C4-2B (cell line): ENCODE measurements around the gene ACCS.

Experiments
- CTCF ChIP-seq: fragments of 450-650 bp; conservative IDR thresholded peaks from 2 replicates; pipeline ENCODE4 v1.5.1; 2017; ENCODE audit warnings: mild to moderate bottlenecking
- ZFX ChIP-seq: fragments of 450-650 bp; IDR thresholded peaks from 2 replicates; pipeline ENCODE4 v1.6.1; 2017

DNA sequence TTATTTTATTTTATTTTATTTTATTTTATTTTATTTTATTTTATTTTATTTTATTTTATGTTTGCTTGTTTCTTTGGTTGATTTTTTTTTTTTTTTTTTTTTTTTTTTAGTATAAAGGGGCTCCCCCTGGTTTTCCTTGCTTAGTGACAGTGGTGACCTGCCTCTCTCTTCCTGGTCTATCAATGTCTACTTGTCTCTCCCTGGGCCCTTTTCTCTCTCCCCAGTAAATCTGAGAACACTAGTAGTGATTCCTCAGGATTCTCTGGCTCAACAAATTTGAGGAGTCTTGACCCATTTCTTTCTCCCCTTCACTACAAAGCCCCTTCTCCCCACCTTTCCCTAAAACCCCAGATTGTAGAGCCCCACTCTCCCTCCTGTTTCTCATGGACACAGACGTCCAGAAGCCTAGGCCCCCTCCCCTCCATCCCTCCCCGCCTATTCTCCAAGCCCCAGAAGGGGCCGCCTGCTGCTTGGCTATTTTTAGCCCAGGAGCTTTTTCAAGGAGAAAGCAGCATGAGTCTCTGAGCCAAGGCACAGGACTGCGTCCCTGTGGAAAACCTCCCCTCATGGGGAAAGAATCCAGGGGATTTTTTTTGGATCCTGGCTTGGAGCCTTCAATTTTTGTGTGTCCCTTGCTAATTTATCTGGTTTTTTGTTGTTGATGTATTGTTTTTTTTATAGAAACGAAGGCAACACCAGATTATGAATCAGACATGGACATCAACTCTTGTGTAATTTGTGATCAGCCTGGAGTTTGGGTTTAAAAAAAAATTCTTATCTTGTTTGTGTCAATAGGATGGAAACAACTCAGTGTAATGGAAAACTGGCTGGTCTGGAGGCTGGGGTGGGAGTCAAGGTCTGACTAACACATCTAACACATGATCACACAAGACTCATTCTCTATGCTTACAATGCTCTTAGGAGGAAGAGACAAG, 35.8 kb upstream of the ACCS start:
- TF ChIP-seq CTCF (no peak), ZFX (no peak)
